ENCODE measurements around the gene ZFTA.

Gene ZFTA

DNA sequence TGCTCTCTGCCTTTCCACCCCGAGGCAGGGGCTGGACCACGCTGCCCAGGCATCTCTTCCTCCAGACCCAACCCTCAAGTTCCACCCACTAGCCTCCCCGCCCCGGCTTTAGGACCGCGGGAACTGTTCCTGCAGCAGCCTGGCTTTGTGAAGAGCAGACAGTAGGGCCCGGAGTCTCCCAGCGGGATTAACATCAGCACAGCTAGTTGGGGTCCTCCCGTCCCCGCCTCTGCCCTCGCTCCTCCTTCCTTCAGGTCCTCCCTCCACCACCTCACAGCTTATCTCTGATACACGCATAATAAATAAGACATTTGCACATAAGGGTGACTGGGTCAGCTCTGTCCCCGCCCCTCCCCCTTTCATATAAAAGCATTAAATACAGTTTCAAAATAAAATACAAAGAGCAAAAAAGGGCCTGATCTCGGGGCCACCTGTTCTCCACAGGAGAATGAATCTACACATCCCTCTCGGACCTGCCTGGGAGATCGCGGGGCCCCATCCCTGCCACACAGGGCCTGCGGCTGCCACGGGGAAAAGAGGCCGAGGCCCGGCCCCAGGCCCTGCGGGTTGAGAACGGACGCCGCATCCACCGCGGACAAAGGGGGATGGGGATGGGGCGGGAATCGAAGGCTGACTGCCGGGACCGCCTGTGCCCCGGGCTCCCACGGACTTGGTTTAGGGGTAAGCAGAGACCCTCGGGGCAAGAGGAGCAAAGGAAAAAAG lies 6.5 kb downstream of the ZFTA start:
- Histone ChIP-seq H3K27me3 (ENCODE audit: control insufficient read depth, insufficient read depth, low read length) (peaks cover 9% of the 10 kb centered on the region), H3K9ac (ENCODE audit: low read length) (no peak overlapping the region), H3K4me1 (ENCODE audit: control insufficient read depth, insufficient read depth, low read length) (peaks cover 29% of the 10 kb centered on the region), H3K36me3 (ENCODE audit: control insufficient read depth, insufficient read depth, low read length) (no peaks in the 10 kb centered on the region), H3K4me3 (ENCODE audit: low read length) (no peak overlapping the region), H3K9me3 (ENCODE audit: control insufficient read depth, low read length) (no peaks in the 10 kb centered on the region)

DNA sequence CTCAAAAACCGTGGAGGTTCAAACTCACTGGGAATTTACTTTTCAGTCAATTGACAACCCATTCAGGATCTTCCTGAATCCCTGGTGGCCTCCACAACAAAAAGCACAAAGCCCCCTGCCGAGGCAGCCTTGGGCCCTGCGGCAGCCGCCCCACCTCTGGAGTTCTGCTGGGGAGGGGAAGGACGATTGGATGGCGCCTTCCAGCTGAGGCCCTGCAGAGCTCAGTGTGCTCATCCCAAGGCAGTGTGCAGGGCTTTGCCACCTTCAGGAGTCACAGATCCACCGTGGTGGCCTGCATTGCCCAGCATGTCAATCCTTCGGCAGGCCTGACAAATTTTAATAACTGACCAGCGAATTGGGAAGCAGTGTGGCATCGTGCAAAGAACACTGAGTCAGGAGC lies 7.4 kb downstream of the ZFTA start:
- Histone ChIP-seq H3K4me3 (ENCODE audit: low read length) (no peak overlapping the region), H3K4me1 (ENCODE audit: control insufficient read depth, insufficient read depth, low read length) (peaks cover 22% of the 10 kb centered on the region), H3K9me3 (ENCODE audit: control insufficient read depth, low read length) (no peaks in the 10 kb centered on the region), H3K9ac (ENCODE audit: low read length) (no peak overlapping the region), H3K27me3 (ENCODE audit: control insufficient read depth, insufficient read depth, low read length) (peaks cover 9% of the 10 kb centered on the region), H3K36me3 (ENCODE audit: control insufficient read depth, insufficient read depth, low read length) (no peaks in the 10 kb centered on the region)

DNA sequence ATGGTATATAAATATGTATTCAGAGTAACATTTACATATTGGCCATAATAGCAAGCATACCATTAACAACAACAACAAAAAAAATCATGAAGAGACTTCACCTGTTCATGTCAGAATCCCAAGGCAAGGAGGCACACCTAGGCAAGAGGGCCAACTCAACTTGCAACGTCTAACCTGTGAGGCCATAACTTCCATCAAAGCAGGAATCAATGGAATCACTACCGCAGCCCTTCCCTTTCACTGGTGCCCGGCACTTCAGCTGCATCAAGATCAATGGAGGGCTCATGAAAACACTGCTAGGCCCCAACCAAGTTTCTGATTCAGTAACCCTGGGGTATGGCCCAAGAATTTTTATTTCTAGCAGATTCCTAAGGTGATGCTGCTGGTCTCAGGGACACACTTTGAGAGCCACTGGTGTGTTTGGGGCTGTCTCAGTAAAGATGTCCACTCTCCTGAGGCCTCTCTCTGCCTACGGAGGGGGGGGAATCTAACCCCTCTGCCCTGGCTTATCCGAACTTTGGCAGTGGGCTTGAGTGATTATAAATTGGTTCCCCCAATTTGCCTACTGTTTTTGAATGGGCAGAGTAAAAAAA lies 8.0 kb downstream of the ZFTA start:
- H3K9me3 ChIP-seq (ENCODE audit: control insufficient read depth, low read length) = no peaks in the 10 kb centered on the region
- no peaks in the 10 kb centered on the region for H3K36me3 ChIP-seq (ENCODE audit: control insufficient read depth, insufficient read depth, low read length)
- no peak overlapping the region for H3K9ac ChIP-seq (ENCODE audit: low read length)
- peaks cover 21% of the 10 kb centered on the region for H3K4me1 ChIP-seq (ENCODE audit: control insufficient read depth, insufficient read depth, low read length)
- peaks cover 9% of the 10 kb centered on the region for H3K27me3 ChIP-seq (ENCODE audit: control insufficient read depth, insufficient read depth, low read length)
- H3K4me3 ChIP-seq (ENCODE audit: low read length) = no peak overlapping the region

DNA sequence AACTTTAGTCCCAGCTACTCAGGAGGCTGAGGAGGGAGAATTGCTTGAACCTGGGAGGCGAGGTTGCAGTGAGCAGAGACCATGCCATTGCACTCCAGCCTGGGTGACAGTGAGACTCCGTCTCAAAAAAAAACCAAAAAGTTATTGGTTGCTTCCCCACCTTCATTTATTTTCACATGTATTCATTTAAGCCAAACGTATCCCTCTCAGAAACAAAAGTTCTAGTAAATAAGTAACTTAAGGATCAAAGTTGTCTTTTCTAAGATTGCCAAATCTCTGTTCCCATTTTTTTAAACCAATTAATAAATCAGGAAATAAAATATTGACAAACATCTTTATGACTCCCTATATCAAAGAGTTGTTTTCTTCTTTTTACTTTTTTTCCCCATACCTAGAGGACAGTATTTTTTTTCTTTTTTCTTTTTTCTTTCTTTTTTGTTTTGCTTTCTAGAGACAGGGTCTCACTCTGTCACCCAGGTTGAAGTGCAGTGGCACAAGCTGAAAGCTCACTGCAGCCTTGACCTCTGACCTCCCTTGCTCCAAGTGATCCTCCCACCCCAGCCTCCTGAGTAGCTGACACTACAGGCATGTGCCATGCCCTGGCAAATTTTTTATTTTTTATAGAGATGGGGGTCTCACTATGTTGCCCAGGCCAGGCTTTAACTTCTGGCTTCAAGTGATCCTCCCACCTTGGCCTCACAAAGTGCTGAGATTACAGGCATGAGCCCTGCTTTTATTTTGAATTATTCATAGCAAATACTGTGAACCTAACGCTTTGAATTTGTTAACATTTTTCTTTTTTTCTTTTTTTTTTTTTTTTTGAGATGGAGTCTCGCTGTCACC lies 11.4 kb downstream of the ZFTA start:
- Histone ChIP-seq H3K4me3 (ENCODE audit: low read length) (no peak overlapping the region), H3K36me3 (ENCODE audit: control insufficient read depth, insufficient read depth, low read length) (no peaks in the 10 kb centered on the region), H3K9me3 (ENCODE audit: control insufficient read depth, low read length) (no peaks in the 10 kb centered on the region), H3K9ac (ENCODE audit: low read length) (no peak overlapping the region), H3K27me3 (ENCODE audit: control insufficient read depth, insufficient read depth, low read length) (no peaks in the 10 kb centered on the region), H3K4me1 (ENCODE audit: control insufficient read depth, insufficient read depth, low read length) (peaks cover 1% of the 10 kb centered on the region)

DNA sequence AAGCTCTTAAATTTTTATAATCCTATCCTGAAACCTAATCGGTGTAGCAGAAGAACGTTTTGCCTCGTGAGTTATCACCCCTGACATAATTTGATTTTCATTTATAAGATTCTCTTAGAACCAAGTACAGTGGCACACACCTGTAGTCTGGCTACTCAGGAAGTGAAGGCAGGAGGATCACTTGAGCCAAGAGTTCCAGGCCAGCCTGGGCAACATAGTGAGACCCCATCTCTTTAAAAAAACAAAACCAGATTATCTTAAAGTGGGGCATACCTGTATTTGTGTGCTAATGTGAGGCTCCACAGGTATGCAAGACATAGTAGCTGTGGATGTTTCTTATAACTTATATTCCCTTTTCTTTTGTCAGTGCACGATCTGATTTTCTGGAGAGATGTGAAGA lies 19.0 kb downstream of the ZFTA start:
- no peak overlapping the region for H3K4me3 ChIP-seq (ENCODE audit: low read length)
- H3K9ac ChIP-seq (ENCODE audit: low read length) = no peak overlapping the region
- H3K4me1 ChIP-seq (ENCODE audit: control insufficient read depth, insufficient read depth, low read length) = no peaks in the 10 kb centered on the region
- no peaks in the 10 kb centered on the region for H3K36me3 ChIP-seq (ENCODE audit: control insufficient read depth, insufficient read depth, low read length)
- H3K27me3 ChIP-seq (ENCODE audit: control insufficient read depth, insufficient read depth, low read length) = no peaks in the 10 kb centered on the region
- H3K9me3 ChIP-seq (ENCODE audit: control insufficient read depth, low read length) = no peaks in the 10 kb centered on the region

DNA sequence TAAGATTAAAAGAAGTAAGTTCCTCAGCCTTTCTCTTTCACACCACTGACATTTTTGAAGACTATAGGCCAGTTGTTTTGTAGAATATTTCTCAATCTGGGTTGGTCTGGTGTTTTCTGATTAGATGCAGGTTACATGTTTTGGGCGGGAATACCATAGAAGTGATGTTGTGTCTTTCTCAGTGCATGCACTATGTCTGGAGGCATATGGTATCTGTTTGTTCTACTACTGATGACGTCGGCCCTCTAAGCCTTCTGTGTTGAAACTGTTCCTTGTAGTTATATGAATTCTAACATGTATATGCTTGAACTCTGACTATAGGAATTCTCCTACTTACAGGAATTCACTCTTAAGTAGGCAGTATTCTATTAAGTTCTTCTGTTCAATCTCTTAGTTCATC lies 21.6 kb downstream of the ZFTA start:
- H3K4me3 ChIP-seq (ENCODE audit: low read length) = no peak overlapping the region
- no peaks in the 10 kb centered on the region for H3K36me3 ChIP-seq (ENCODE audit: control insufficient read depth, insufficient read depth, low read length)
- no peaks in the 10 kb centered on the region for H3K9me3 ChIP-seq (ENCODE audit: control insufficient read depth, low read length)
- H3K27me3 ChIP-seq (ENCODE audit: control insufficient read depth, insufficient read depth, low read length) = no peaks in the 10 kb centered on the region
- no peak overlapping the region for H3K9ac ChIP-seq (ENCODE audit: low read length)
- no peaks in the 10 kb centered on the region for H3K4me1 ChIP-seq (ENCODE audit: control insufficient read depth, insufficient read depth, low read length)

DNA sequence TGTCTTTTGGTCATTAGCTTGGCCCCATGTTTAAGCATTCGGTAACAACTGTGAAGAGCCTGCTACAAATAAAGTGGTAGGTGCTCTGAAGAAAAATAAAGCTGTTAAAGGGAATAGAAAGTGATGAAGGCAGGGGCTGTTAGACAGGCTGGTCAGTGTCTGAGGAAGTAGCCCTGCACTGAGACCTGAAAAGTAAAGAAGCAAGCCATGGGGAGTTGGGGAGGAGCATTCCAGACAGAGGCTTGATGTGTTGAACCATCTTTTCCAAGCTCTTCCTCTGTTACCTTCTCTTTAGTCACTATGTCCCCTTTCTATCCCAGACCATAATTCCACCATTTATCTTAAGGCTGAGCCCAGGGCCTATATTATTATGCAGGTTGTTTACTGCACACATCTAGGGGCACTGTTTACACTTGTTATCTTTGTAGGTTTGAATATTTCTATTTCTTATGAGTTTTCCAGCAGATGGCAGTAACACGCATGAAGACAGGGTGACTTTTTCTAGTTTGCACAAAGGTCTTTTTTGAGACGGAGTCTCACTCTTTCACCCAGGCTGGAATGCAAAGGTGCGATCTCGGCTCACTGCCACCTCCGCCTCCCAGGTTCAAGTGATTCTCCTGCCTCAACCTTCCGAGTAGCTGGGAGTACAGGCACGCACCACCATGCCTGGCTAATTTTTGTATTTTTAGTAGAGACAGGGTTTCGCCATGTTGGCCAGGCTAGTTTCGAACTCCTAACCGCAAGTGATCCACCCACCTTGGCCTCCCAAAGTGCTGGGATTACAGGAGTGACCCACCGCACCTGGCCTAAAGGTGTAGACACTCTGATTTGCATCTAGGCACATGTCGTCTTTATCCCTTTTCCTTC lies 23.0 kb downstream of the ZFTA start:
- H3K4me3 ChIP-seq (ENCODE audit: low read length) = no peak overlapping the region
- H3K36me3 ChIP-seq (ENCODE audit: control insufficient read depth, insufficient read depth, low read length) = no peaks in the 10 kb centered on the region
- H3K4me1 ChIP-seq (ENCODE audit: control insufficient read depth, insufficient read depth, low read length) = no peaks in the 10 kb centered on the region
- no peaks in the 10 kb centered on the region for H3K9me3 ChIP-seq (ENCODE audit: control insufficient read depth, low read length)
- H3K9ac ChIP-seq (ENCODE audit: low read length) = no peak overlapping the region
- H3K27me3 ChIP-seq (ENCODE audit: control insufficient read depth, insufficient read depth, low read length) = no peaks in the 10 kb centered on the region

DNA sequence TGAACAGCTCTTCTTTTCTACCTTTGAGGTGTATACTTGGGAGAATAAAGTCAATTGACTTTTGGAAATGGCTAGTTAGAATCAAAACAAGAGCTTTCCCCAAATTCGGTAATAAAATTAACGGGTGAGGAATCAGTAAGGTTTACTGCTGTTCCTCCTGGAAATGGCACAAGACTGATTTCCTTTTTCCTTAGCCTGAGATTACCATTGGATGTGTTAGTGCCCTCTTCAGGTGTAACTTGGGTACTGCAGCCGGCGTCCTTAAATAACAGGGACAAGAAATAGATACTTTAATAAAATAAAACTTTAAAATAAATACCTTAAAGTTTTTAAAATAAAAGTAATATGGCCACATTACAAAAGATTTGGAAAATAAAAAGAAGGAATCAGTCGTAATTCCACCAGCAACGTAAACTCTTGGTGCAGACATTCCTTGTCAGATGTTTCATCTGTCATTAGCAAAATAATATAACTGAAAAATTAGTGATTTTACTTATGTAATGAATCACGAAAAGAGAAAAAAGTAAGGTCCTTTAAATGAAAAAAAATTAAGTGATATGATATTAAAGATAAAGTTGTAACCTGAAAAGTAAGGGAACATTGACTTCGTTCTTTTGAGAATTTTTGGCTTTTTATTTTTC lies 29.7 kb downstream of the ZFTA start:
- Histone ChIP-seq H3K27me3 (ENCODE audit: control insufficient read depth, insufficient read depth, low read length) (no peaks in the 10 kb centered on the region), H3K9me3 (ENCODE audit: control insufficient read depth, low read length) (no peaks in the 10 kb centered on the region), H3K4me1 (ENCODE audit: control insufficient read depth, insufficient read depth, low read length) (no peaks in the 10 kb centered on the region), H3K9ac (ENCODE audit: low read length) (no peak overlapping the region), H3K4me3 (ENCODE audit: low read length) (no peak overlapping the region), H3K36me3 (ENCODE audit: control insufficient read depth, insufficient read depth, low read length) (no peaks in the 10 kb centered on the region)

DNA sequence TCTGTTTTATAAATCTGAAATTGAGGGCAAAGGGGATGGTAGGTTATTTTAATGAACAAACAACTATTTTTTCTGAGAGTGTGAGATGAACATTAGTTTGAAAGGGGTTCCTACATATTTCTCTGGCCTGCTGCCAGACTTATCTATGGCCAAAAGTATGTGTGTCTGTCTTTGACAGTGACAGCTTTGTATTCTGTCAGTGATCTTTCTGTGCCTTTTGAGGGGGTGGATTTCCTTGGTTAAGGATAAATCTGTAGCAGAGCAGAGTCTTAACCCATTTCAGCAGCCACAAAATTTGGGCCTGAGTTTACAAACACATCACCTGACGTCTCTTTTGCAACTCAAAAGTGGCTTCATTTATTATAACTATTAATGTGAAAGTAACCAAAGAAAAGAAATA lies 30.9 kb downstream of the ZFTA start:
- Histone ChIP-seq H3K4me3 (ENCODE audit: low read length) (no peak overlapping the region), H3K36me3 (ENCODE audit: control insufficient read depth, insufficient read depth, low read length) (no peaks in the 10 kb centered on the region), H3K27me3 (ENCODE audit: control insufficient read depth, insufficient read depth, low read length) (no peaks in the 10 kb centered on the region), H3K9me3 (ENCODE audit: control insufficient read depth, low read length) (no peaks in the 10 kb centered on the region), H3K9ac (ENCODE audit: low read length) (no peak overlapping the region), H3K4me1 (ENCODE audit: control insufficient read depth, insufficient read depth, low read length) (no peaks in the 10 kb centered on the region)

DNA sequence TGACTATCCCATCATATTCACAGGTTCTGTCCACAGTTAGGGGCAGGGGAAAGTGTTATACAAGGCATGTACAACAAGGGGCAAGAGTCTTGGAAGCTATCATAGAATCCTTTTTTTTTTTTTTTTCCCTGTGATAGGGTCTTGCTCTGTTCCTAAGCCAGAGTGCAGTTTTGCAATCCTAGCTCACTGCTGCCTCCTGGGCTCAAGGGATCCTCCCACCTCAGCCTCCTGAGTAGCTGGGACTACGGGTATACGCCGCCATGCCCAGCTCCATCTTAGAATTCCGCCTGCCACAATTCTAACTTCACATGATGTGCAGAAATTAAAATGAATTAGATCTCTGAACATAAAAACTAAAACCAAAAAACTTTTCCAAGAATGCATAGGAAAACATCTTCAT lies 31.7 kb downstream of the ZFTA start:
- H3K9ac ChIP-seq (ENCODE audit: low read length) = no peak overlapping the region
- no peaks in the 10 kb centered on the region for H3K27me3 ChIP-seq (ENCODE audit: control insufficient read depth, insufficient read depth, low read length)
- no peaks in the 10 kb centered on the region for H3K4me1 ChIP-seq (ENCODE audit: control insufficient read depth, insufficient read depth, low read length)
- H3K9me3 ChIP-seq (ENCODE audit: control insufficient read depth, low read length) = no peaks in the 10 kb centered on the region
- H3K36me3 ChIP-seq (ENCODE audit: control insufficient read depth, insufficient read depth, low read length) = no peaks in the 10 kb centered on the region
- no peak overlapping the region for H3K4me3 ChIP-seq (ENCODE audit: low read length)

DNA sequence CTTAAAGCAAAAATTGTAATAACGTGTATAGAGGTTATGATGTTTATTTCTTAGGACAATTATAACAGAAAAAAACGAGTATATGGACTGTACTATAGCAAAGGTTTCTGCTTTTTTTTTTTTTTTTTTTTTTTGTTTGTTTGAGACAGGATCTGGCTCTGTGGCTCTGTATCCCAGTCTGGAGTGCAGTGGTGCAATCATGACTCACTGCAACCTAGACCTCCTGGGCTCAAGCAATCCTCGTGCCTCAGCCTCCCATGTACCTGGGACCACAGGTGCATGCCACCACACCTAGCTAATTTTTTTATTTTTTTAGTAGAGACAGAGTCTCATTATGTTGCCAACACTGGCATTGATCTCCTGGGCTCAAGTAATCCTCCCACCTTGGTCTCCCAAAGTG lies 39.2 kb downstream of the ZFTA start:
- Histone ChIP-seq H3K9me3 (ENCODE audit: control insufficient read depth, low read length) (no peaks in the 10 kb centered on the region), H3K36me3 (ENCODE audit: control insufficient read depth, insufficient read depth, low read length) (no peaks in the 10 kb centered on the region), H3K27me3 (ENCODE audit: control insufficient read depth, insufficient read depth, low read length) (no peaks in the 10 kb centered on the region), H3K9ac (ENCODE audit: low read length) (no peak overlapping the region), H3K4me1 (ENCODE audit: control insufficient read depth, insufficient read depth, low read length) (no peaks in the 10 kb centered on the region), H3K4me3 (ENCODE audit: low read length) (no peak overlapping the region)

Data from mucosa of stomach (tissue), 1 donor.